ENCODE results near the gene SLIT3. TPM values are rescaled to one million over a fixed set of nuclear protein-coding genes. Genes with fewer than 3 reads are reported as not detected.

SLIT3 gene
- total RNA-seq, 1 experiment from 2014 or later, result 0.44 TPM

- H3K9me3 ChIP-seq (ENCODE audit: low read length), result no peaks in the 10 kb centered on the region
Observed at GRCh38 chr5:169171515-169171914, 129.4 kb downstream of the SLIT3 start.

GRCh38 chr5:169169783-169170182, 131.2 kb downstream of the SLIT3 start:
- ChIA-PET POLR2A (ENCODE audit: unreplicated experiment) (no interaction called here), CTCF (no interaction called here)
- Histone ChIP-seq H3K4me3 (ENCODE audit: low read length) (no peak overlapping the region), H3K27me3 (ENCODE audit: low read length) (peaks cover 19% of the 10 kb centered on the region; the same call in 1 of the 2 replicates), H3K9me2 (replicated peaks; ENCODE audit: low read length) (no peaks in the 10 kb centered on the region), H3K9ac (ENCODE audit: low read length) (no peak overlapping the region), H3K36me3 (ENCODE audit: low read depth, low read length) (no peaks in the 10 kb centered on the region), H4K20me1 (ENCODE audit: low read length) (no peaks in the 10 kb centered on the region), H2AFZ (ENCODE audit: low read length) (no peak overlapping the region), H3K27ac (ENCODE audit: low read length) (no peak overlapping the region), H3K79me2 (ENCODE audit: low read length) (no peaks in the 10 kb centered on the region), H3F3A (ENCODE audit: low read length, unreplicated experiment) (peaks cover 3% of the 10 kb centered on the region), H3K4me1 (ENCODE audit: insufficient read depth, low read length) (peaks cover 6% of the 10 kb centered on the region), H3K4me2 (ENCODE audit: low read length) (no peak overlapping the region), H3K9me3 (ENCODE audit: low read length) (no peaks in the 10 kb centered on the region)
- BruUV-seq (replicated peaks), result no TSS peak
- ATAC-seq, result no peak
- no peak for TF ChIP-seq CTCF (conservative IDR thresholded peaks at IDR 0.05; ENCODE audit: low read depth, low read length)
- TF ChIP-seq EZH2 (IDR thresholded peaks at IDR 0.05; ENCODE audit: low read length, unreplicated experiment), result no peak
- no peak for TF ChIP-seq EZH2phosphoT487 (IDR thresholded peaks at IDR 0.05; ENCODE audit: borderline replicate concordance, low read length)
- no peak for DNase-seq
- intact Hi-C loops (cut with micrococcal nuclease), result no loop called here

More at GRCh38 chr5:169171515-169171914, 129.4 kb downstream of the SLIT3 start:
- no peaks in the 10 kb centered on the region for H3K9me2 ChIP-seq (replicated peaks; ENCODE audit: low read length)
- H3K4me2 ChIP-seq (ENCODE audit: low read length), result no peak overlapping the region
- ATAC-seq (no peak), DNase-seq (no peak)
- ChIA-PET CTCF (no interaction called here), POLR2A (ENCODE audit: unreplicated experiment) (no interaction called here)
- H4K20me1 ChIP-seq (ENCODE audit: low read length), result no peaks in the 10 kb centered on the region
- no peaks in the 10 kb centered on the region for H3K79me2 ChIP-seq (ENCODE audit: low read length)
- H3K4me1 ChIP-seq (ENCODE audit: insufficient read depth, low read length), result no peaks in the 10 kb centered on the region
- H3K9ac ChIP-seq (ENCODE audit: low read length), result no peak overlapping the region
- no peak for TF ChIP-seq EZH2 (IDR thresholded peaks at IDR 0.05; ENCODE audit: low read length, unreplicated experiment)
- no peak for TF ChIP-seq EZH2phosphoT487 (IDR thresholded peaks at IDR 0.05; ENCODE audit: borderline replicate concordance, low read length)
- TF ChIP-seq CTCF (conservative IDR thresholded peaks at IDR 0.05; ENCODE audit: low read depth, low read length), result no peak
- intact Hi-C loops (cut with micrococcal nuclease), result no loop called here
- peaks cover 19% of the 10 kb centered on the region; the same call in 1 of the 2 replicates for H3K27me3 ChIP-seq (ENCODE audit: low read length)
- no TSS peak for BruUV-seq (replicated peaks)
- H3K36me3 ChIP-seq (ENCODE audit: low read depth, low read length), result no peaks in the 10 kb centered on the region
- H3K4me3 ChIP-seq (ENCODE audit: low read length), result no peak overlapping the region
- no peaks in the 10 kb centered on the region for H3F3A ChIP-seq (ENCODE audit: low read length, unreplicated experiment)
- H3K27ac ChIP-seq (ENCODE audit: low read length), result no peak overlapping the region
- H2AFZ ChIP-seq (ENCODE audit: low read length), result no peak overlapping the region

- H3K27me3 ChIP-seq (ENCODE audit: low read length), result peaks cover 15% of the 10 kb centered on the region; the same call in 1 of the 2 replicates
- DNase-seq (no peak), ATAC-seq (no peak)
- intact Hi-C loops (cut with micrococcal nuclease), result no loop called here
- H3K9me3 ChIP-seq (ENCODE audit: low read length), result no peaks in the 10 kb centered on the region
- H3K4me2 ChIP-seq (ENCODE audit: low read length), result no peak overlapping the region
- CTCF ChIA-PET, result no interaction called here
- no peak overlapping the region for H3K9ac ChIP-seq (ENCODE audit: low read length)
- BruUV-seq (replicated peaks), result no TSS peak
- H3F3A ChIP-seq (ENCODE audit: low read length, unreplicated experiment), result peaks cover 4% of the 10 kb centered on the region
- H3K4me3 ChIP-seq (ENCODE audit: low read length), result no peak overlapping the region
- POLR2A ChIA-PET (ENCODE audit: unreplicated experiment), result no interaction called here
- no peak overlapping the region for H2AFZ ChIP-seq (ENCODE audit: low read length)
- H3K79me2 ChIP-seq (ENCODE audit: low read length), result no peaks in the 10 kb centered on the region
- H3K4me1 ChIP-seq (ENCODE audit: insufficient read depth, low read length), result peaks cover 20% of the 10 kb centered on the region
- no peaks in the 10 kb centered on the region for H4K20me1 ChIP-seq (ENCODE audit: low read length)
- H3K9me2 ChIP-seq (replicated peaks; ENCODE audit: low read length), result no peaks in the 10 kb centered on the region
- TF ChIP-seq EZH2 (IDR thresholded peaks at IDR 0.05; ENCODE audit: low read length, unreplicated experiment) (no peak), CTCF (conservative IDR thresholded peaks at IDR 0.05; ENCODE audit: low read depth, low read length) (no peak), EZH2phosphoT487 (IDR thresholded peaks at IDR 0.05; ENCODE audit: borderline replicate concordance, low read length) (no peak)
- no peak overlapping the region for H3K27ac ChIP-seq (ENCODE audit: low read length)
- no peaks in the 10 kb centered on the region for H3K36me3 ChIP-seq (ENCODE audit: low read depth, low read length)
Observed at GRCh38 chr5:169168280-169168679, 132.7 kb downstream of the SLIT3 start.

All from PC-3 (cell line).